Activated T-cell treated with anti-CD3 and anti-CD28 coated beads for 4 hours (primary cell): ENCODE results near the gene HMCN1.
"Not testable (repeated sequence)": the region's sequence is repeated elsewhere in the genome, so short reads cannot be mapped to it uniquely, and the experiment has no call there.

Experiments used
- DNase-seq: peaks from one replicate; pipeline ENCODE4 v3.0.0-alpha.2; 2020

The HMCN1 gene

GRCh38 chr1:186211583-186211982, 477.4 kb downstream of the HMCN1 start:
- not testable (repeated sequence) for DNase-seq

DNA sequence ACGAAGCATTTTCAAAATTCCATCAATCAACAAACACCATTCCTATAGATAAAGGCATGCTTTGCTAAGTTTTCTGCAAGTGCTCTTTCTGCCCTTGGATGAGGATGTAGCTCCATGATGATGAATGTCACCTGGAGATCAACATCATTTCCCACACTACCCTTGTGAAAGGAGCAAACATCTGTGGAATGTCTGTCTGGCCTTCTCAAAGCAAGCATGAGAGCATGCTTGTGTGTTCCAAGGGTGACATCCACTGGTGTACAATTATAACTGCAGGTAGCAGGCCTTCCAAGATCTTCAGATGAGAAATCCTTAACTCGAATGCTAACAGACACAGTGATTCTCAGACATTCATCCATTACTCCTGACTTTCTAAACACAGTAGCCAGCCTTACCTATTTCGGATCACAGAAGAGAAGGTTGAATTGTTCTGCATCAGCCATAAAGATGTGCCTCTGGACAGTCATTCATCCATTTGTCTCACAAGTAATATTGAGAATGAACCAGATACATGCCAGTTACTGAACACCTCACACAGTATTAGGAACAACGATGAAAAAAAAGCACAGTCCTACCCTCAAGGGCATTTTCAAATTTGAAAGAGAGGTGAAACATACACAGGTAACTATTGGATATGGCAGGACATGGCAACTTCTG, 478.5 kb downstream of the HMCN1 start:
- DNase-seq, result no peak

DNA sequence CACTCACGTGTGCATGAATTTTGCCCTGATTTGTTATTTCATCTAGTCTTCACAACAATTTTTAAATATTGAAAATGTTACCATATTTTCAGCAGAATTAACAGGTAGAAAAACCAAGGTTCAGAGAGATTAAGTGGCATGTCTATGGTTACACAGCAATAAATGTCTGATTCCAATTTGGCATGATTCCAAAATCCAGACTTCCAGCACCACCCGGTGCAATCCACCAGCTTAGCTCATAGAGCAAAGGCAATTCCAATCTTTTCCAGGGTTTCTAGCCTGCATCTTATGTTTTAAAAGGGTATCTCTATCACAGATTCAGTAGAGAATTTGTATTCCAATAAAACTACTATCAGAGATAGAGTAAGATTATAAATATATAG, 479.0 kb downstream of the HMCN1 start:
- DNase-seq, result no peak

DNA sequence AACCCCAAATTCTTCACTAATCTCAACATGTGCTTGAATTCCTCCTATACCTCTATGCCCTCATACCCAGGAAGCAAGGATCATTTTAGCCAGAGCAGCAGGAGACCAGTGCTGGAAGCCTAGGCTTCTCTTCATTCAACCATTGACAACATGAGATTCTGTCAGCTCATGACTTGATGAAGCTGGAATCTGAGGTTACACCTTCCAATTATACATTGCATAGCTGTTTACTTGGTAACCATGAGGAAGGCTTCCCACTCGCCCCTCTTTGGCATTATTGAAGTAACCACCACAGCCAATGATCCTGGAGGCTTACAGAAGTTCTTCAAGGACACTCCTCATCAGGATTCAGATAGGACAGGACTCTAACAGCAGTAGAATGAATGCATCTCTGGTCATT, 480.6 kb downstream of the HMCN1 start:
- DNase-seq, result no peak

DNA sequence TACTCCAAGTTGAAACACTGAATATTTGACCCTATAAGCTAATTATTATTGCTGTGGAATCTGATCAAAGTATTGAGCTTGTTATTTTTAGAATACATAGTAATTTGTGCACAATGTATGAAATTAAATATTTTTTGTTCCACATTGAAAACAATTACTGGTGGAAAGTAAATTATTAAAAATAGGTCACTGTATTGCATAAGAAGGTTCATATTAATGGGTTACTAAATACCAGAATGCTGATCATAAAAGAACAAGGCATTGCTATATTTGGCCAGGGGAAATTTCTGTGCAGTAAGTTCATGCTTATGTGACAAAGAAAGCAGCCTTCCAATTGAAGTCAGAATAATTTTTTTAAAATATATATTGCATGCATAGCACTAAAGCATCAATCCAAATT, 481.4 kb downstream of the HMCN1 start:
- no peak for DNase-seq

DNA sequence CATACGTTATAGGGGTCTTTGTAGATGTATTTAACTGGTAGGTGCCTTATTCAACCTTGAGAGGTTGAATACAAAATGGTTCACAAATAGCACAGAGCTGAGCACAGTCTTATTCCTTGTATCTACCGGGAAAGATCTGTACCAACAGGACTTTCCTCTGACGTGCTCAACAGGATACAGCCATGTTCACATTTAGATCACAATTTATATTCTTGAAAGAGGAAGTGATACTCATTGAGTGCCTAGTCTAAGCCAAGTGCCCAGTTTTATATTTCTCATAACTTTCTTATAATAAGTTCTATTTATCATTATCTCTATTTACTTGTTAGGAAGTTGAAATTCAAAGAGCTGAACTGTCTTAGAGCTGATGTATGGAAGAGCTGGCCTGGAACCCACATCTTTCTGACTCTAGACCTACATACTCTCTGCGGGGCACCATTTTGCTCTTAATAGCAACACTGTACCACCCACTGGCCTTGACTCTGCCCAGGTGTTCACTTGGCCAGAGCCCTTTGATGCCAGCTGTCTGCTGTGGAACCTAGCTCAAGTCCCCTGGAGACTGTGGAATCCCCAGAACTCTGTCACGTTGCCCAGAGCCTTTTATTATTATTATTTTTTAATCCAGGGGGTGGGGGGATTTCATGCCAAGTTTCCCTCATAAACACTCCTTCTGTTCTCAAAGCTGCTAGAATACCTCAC, 484.6 kb downstream of the HMCN1 start:
- DNase-seq, result no peak

GRCh38 chr1:186220067-186220466, 485.9 kb downstream of the HMCN1 start:
- DNase-seq, result no peak

DNA sequence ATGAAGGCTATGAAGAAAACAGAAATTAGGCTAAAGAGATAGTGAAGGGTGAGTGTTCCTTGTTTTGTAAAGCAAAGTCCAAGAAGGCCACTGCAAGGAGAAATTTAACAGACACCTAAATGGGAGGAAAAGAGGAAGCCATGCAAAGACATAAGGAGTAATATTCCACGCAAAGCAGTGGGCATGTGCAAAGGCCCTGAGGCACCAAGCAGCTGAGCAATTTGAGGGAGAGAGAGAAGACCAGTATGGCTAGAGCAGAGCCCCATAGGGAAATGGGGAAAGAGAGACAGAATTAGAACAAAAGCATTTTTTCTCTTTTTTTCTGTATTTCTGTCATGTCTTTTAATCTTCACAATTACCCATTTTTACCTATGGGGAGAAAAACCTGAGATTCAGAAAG, 486.7 kb downstream of the HMCN1 start:
- no peak for DNase-seq

GRCh38 chr1:186225096-186225495, 490.9 kb downstream of the HMCN1 start:
- DNase-seq, result no peak

DNA sequence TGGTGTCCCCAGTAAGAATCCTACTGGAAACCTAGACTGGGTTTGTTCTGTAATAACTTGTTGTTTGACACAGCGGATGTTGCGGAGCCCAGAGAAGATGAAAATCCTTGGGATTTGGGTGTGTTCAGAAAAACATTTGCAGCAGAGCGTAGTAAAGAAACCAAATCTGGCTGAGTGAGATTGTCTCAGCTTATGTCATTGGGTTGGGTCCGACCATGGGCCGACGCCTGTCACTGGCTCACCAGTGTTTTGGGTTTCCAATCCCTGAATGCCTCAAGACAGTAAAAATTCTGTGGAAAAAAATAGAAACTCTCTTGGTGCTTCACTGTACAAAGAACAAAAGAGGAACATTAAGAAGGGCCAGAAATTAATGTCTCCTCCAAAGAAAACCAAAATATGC, 494.6 kb downstream of the HMCN1 start:
- DNase-seq, result no peak

DNA sequence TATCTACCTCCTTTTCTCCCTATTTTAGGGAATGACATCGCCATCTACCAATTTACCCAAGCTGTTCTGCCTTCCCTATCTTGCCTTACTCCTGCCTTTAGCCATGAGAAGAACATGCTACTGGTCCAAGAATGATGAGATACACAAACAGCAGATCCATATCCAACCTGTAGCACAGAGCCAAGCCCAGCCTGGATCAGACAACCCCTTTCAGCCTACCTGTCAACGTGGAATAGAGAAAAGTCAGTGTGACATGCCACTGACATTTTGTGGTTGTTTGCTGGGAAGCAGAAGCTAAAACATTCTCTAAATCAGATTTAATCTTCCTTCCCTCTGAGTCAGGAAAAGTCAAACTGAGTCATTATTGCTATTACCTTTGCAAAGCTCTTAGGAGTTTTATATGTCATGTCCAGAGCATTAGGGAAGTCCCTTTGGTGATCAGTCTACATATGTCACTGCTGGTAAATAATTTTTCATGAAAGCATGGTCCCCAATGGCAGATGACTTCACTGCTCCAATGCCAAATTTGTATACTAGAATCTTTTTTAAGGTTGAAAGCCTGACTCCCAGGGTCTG, 497.8 kb downstream of the HMCN1 start:
- DNase-seq, result no peak

DNA sequence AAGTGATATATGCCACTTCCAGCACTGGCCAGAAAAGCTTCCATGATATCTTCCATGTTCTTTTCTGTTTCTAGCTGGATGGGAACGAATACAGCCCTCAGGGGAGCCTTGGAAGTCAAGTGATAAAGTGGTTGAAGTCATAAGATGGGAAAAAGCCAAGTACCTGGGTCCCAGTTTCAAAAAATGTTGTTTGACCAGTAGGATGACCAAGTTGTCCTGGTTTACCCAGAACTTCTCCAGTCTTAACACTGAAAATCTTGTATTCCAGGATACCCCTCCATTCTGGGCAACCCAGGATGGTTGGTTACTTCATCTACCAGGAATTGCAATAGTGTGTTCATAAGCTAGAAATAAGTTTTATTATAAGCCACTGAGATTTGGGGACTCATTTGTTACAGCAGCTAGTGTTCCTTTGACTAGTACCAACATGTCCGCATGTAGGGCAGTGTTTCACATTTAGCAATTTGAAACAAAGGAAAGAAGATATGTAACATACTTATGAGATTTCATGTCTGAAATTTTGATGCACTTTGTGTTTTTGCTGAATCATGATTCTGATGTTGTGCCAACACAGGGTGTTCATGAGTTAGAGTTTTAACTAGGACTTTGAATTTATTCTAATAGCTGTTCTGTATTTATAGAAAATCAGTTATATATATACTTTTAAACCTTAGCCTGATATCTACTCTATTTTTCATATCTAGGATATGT, 500.9 kb downstream of the HMCN1 start:
- DNase-seq, result no peak

DNA sequence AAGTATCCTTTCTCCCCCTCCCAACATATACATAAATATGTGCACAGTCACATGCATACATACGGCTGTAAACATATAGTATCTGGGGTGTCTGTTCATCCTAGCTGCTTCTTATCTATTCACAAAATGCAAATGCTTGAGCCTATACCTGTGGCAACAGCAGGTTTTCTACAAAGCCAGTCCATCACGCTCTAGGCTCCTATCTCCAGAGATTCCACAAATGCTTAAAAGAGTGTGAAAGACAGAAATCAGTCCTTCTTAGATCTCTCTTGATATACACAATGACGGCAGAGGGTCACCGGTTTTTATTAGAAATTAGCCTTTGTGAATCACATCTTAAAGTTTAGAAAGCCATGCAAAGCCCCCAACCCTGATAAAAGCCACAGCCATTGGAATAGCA, 501.5 kb downstream of the HMCN1 start:
- no peak for DNase-seq

DNA sequence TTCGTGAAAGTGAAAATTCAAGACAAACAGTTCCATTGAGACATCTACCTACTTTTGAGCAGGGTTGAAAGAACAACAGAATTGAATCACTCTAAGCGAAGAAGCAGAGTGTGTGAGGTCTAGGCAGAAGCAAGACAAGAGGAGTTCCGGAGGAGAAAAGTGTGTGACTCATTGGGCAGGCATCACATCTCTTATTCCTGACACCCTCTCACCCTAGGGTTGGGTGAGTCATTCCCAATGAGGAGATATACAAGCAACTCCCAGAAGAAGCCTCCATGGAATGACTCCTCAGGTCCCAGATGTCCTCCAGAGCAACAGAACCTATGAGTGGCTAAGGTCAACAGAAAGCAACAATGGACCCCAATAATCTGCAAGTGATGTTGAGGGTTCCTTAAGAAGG, 502.7 kb downstream of the HMCN1 start:
- DNase-seq, result no peak

DNA sequence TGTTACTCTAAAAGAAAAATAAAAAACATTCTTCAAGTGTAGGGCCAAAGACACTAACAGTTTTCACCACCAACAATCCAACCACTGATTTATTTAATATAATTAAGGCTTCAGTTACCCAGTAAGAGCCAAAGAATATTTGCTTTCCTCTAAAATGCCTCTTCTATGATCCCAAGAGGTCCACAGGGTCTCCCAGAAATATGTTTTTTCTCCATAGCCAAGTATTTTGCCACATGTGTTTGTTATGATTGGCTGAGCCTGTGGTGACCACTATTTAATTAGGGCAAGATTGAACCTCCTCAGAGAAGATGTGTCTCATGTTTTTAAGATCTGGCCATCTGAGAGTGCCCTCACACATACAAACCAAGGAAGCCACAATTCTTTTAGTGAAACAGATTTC, 505.0 kb downstream of the HMCN1 start:
- no peak for DNase-seq

DNA sequence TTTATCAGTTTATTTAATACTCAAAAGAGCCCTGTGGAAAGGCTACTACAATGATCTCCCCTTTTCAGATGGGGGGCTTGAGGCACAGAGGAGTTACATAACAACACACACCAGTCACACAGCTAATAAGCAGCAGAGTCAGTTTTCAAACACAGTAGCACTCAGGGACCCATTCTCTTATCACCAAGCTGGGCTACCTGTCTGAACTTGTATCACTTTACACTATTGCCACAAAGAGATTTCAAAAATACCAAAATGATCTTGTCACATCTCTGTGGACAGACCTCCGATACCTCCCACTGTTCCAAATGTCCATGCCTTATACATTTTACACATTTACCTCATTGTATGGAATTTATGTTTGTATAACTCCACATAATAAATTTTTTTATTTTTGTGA, 506.2 kb downstream of the HMCN1 start:
- no peak for DNase-seq
